ENCODE data around the gene DIPK1C. TPM values are rescaled to one million over a fixed set of nuclear protein-coding genes. Genes with fewer than 3 reads are reported as not detected.

DIPK1C gene
- total RNA-seq, 4 donors from 2014 or later = 0.20 to 1.5 (median 0.44) TPM; not detected in 1

GRCh38 chr18:74453642-74454198, 3.4 kb downstream of the DIPK1C start:
- Histone ChIP-seq H3K4me1 (peaks cover 0 to 26% (median 12%) of the 10 kb centered on the region in 4 donors), H3K27ac (no peak overlapping the region), H3K4me3 (no peak overlapping the region), H3K9me3 (no peaks in the 10 kb centered on the region), H3K27me3 (peaks cover 0 to 46% of the 10 kb centered on the region in 2 donors), H3K36me3 (no peaks in the 10 kb centered on the region)
- WGBS, 2 donors = 85 to 88% methylated on average over 6 of the region's 6 CpGs
- DNase-seq (ENCODE audit: low spot score in 2 of 2) = no peak
- TF ChIP-seq POLR2A (IDR thresholded peaks at IDR 0.05) (no peak), EP300 (IDR thresholded peaks at IDR 0.05) (no peak)
- TF ChIP-seq, protein P1, sequence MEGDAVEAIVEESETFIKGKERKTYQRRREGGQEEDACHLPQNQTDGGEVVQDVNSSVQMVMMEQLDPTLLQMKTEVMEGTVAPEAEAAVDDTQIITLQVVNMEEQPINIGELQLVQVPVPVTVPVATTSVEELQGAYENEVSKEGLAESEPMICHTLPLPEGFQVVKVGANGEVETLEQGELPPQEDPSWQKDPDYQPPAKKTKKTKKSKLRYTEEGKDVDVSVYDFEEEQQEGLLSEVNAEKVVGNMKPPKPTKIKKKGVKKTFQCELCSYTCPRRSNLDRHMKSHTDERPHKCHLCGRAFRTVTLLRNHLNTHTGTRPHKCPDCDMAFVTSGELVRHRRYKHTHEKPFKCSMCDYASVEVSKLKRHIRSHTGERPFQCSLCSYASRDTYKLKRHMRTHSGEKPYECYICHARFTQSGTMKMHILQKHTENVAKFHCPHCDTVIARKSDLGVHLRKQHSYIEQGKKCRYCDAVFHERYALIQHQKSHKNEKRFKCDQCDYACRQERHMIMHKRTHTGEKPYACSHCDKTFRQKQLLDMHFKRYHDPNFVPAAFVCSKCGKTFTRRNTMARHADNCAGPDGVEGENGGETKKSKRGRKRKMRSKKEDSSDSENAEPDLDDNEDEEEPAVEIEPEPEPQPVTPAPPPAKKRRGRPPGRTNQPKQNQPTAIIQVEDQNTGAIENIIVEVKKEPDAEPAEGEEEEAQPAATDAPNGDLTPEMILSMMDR (IDR thresholded peaks at IDR 0.05) = no peak

DNA sequence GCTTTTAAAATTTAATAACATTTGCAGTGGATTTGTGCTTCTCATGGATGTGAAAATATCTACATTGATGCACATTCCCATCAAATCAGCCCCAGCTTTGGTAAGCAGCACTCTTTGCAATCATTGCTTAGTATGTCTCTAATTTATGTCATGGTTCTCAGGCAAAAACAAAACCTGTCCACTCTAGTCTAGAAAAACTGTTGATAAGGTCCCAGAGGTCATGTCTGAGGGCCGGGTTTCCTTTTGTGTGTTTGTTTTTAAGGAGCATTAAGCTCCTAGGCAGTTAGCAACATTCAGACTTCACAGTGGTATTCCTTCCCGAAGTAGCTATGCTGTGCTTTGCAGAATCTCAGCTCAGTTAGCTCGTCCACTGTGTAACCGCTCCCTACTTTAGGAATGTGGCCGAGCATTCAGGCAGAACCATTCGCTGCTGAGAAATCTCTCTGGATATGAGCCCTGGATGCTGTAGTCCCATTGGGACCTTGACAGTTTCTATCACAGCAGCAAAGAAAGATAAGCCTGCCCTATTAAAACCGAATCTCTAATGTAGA, 4.0 kb downstream of the DIPK1C start:
- WGBS, 2 donors = 59 to 61% methylated on average over 7 of the region's 7 CpGs
- Histone ChIP-seq H3K4me3 (no peak overlapping the region), H3K27ac (no peak overlapping the region), H3K36me3 (no peaks in the 10 kb centered on the region), H3K4me1 (peaks cover 0 to 24% (median 12%) of the 10 kb centered on the region in 4 donors), H3K9me3 (no peaks in the 10 kb centered on the region), H3K27me3 (peaks cover 0 to 44% of the 10 kb centered on the region in 2 donors)
- TF ChIP-seq, protein P1 (IDR thresholded peaks at IDR 0.05) = no peak
- no peak for DNase-seq (ENCODE audit: low spot score in 2 of 2)

DNA sequence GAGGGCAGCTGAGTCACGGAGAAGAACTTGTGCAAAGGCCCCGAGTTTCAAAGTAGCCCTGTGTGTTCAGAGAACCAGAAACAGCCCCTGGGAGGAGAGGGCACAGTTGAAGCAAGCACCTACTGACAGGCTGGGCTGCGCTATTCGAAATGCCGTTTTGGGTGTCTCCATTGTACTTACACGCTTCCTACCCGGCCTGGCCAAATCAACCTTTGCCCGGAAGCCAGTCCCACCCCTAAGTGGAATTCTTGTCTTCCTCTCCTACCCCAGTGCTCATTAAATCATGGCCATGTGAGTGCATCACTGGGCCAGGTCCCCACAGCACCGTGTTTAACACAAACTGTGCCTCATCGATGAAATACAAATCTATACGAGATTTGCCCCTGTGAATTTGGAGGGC, 6.0 kb downstream of the DIPK1C start:
- no peaks in the 10 kb centered on the region for H3K9me3 ChIP-seq
- WGBS, 2 donors = 84% methylated on average over 11 of the region's 11 CpGs
- peaks cover 0 to 27% of the 10 kb centered on the region in 2 donors for H3K27me3 ChIP-seq
- no peak for DNase-seq (ENCODE audit: low spot score in 2 of 2)
- no peaks in the 10 kb centered on the region for H3K36me3 ChIP-seq
- TF ChIP-seq EP300 (IDR thresholded peaks at IDR 0.05) (no peak), POLR2A (IDR thresholded peaks at IDR 0.05) (no peak)
- TF ChIP-seq, protein P1 (IDR thresholded peaks at IDR 0.05) = no peak
- H3K4me3 ChIP-seq = no peak overlapping the region
- H3K4me1 ChIP-seq = peaks cover 0 to 6% (median 2%) of the 10 kb centered on the region in 4 donors
- H3K27ac ChIP-seq = no peak overlapping the region

DNA sequence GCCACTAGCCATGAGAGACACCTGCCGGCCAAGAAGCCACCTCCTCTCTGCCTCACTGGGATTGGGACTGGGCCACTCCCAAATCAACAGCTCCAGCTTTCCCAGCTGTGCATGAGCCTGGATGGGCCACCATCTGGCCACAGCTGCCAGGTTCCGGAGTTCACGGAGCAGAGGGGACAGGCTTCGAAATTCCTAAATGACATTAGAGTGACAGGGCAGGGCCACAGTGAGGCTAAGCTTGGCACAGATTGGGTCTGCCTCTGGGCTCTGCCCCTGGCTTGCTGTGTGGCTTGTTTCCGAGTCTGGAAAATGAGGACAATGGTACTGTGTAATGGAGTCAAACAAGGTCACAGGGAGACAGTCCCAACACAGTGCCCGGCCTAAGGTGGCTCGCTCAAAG, 6.5 kb downstream of the DIPK1C start:
- Histone ChIP-seq H3K27me3 (peaks cover 0 to 22% of the 10 kb centered on the region in 2 donors), H3K4me3 (no peak overlapping the region), H3K4me1 (peaks cover 0 to 3% (median 0%) of the 10 kb centered on the region in 4 donors), H3K9me3 (no peaks in the 10 kb centered on the region), H3K27ac (no peak overlapping the region), H3K36me3 (no peaks in the 10 kb centered on the region)
- DNase-seq (ENCODE audit: low spot score in 2 of 2) = no peak
- 50 to 75% methylated on average over 6 to 7 of the region's 7 CpGs for WGBS, 2 donors
- TF ChIP-seq, protein P1 (IDR thresholded peaks at IDR 0.05) = no peak
- TF ChIP-seq EP300 (IDR thresholded peaks at IDR 0.05) (no peak), POLR2A (IDR thresholded peaks at IDR 0.05) (no peak)

GRCh38 chr18:74447404-74448152, 9.5 kb downstream of the DIPK1C start:
- no peak for TF ChIP-seq POLR2A (IDR thresholded peaks at IDR 0.05)
- no peak for TF ChIP-seq EP300 (IDR thresholded peaks at IDR 0.05)
- TF ChIP-seq, protein P1 (IDR thresholded peaks at IDR 0.05) = no peak
- Histone ChIP-seq H3K4me1 (no peaks in the 10 kb centered on the region), H3K36me3 (no peaks in the 10 kb centered on the region), H3K27me3 (peaks cover 0 to 5% of the 10 kb centered on the region in 2 donors), H3K9me3 (no peaks in the 10 kb centered on the region), H3K27ac (no peak overlapping the region), H3K4me3 (no peak overlapping the region)
- DNase-seq (ENCODE audit: low spot score in 2 of 2) = no peak
- WGBS, 2 donors = 77 to 86% methylated on average over 8 to 16 of the region's 16 CpGs

Measured in tibial nerve (tissue), 4 donors.